ENCODE results near the gene ODC1.

DNA sequence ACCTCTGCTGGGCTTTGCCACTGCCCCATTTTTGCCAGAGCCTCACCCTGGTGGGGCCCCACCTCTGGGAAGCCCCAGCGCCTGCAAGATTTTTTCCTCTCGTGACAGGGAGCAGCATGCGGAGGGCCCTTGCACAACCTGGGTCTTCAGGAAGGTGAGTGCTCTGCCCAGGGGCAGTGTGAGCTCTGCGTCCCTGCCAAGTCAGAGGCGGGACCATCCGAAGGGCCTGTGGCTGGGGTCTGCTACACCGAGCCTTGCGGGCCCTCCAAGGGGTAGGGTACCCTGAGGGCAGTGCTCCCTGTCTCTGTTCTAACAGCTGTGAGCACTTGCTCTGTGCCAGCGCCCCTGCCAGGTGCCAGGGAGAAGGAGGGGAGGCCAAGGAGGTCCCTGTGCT, 5.8 kb upstream of the ODC1 start:
- TF ChIP-seq, protein P1, sequence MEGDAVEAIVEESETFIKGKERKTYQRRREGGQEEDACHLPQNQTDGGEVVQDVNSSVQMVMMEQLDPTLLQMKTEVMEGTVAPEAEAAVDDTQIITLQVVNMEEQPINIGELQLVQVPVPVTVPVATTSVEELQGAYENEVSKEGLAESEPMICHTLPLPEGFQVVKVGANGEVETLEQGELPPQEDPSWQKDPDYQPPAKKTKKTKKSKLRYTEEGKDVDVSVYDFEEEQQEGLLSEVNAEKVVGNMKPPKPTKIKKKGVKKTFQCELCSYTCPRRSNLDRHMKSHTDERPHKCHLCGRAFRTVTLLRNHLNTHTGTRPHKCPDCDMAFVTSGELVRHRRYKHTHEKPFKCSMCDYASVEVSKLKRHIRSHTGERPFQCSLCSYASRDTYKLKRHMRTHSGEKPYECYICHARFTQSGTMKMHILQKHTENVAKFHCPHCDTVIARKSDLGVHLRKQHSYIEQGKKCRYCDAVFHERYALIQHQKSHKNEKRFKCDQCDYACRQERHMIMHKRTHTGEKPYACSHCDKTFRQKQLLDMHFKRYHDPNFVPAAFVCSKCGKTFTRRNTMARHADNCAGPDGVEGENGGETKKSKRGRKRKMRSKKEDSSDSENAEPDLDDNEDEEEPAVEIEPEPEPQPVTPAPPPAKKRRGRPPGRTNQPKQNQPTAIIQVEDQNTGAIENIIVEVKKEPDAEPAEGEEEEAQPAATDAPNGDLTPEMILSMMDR (IDR thresholded peaks at IDR 0.05; ENCODE audit: extremely low read depth in 1 of 2, insufficient read depth in 1 of 2, low read depth in 1 of 2, low read length in 2 of 2): no peak
- TF ChIP-seq POLR2A (IDR thresholded peaks at IDR 0.05; ENCODE audit: low read depth, low read length) (no peak), EZH2 (IDR thresholded peaks at IDR 0.05; ENCODE audit: borderline replicate concordance, low read depth, low read length, severe bottlenecking) (no peak), POLR2AphosphoS5 (IDR thresholded peaks at IDR 0.05; ENCODE audit: insufficient read depth, low read depth, low read length) (no peak), MYC (IDR thresholded peaks at IDR 0.05; ENCODE audit: low read depth, low read length) (no peak), FOS (IDR thresholded peaks at IDR 0.05; ENCODE audit: borderline replicate concordance, insufficient read depth, low read length) (no peak)
- TF ChIP-seq, protein P2, sequence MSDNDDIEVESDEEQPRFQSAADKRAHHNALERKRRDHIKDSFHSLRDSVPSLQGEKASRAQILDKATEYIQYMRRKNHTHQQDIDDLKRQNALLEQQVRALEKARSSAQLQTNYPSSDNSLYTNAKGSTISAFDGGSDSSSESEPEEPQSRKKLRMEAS (IDR thresholded peaks at IDR 0.05; ENCODE audit: insufficient read depth, insufficient read length): no peak
